NCI-H2196 (cell line): Measurements from ENCODE around the gene ZDHHC8.

Experiments
- DNase-seq: peaks from one replicate; lab custom pipeline; 2025; ENCODE audit not compliant: unreplicated experiment; lab: John Stamatoyannopoulos, UW

The ZDHHC8 gene

DNA sequence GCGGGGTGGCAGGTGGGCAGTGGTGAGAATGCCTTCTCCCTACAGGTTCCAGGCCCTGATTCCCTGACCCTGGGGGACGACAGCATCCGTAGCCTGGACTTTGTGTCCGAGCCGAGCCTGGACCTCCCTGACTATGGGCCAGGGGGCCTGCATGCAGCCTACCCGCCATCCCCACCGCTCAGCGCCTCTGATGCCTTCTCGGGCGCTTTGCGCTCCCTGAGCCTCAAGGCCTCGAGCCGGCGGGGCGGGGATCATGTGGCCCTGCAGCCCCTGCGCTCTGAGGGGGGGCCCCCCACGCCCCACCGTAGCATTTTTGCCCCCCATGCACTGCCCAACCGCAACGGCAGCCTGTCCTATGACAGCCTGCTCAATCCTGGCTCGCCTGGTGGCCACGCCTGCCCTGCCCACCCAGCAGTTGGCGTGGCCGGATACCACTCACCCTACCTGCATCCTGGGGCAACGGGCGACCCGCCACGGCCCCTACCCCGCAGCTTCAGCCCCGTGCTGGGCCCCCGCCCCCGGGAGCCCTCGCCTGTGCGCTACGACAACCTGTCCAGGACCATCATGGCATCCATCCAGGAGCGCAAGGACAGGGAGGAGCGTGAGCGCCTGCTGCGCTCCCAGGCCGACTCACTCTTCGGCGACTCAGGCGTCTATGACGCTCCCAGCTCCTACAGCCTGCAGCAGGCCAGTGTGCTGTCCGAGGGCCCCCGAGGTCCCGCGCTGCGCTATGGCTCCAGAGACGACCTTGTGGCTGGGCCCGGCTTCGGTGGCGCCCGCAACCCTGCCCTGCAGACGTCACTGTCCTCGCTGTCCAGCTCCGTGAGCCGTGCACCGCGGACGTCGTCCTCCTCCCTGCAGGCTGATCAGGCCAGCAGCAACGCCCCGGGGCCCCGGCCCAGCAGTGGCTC lies 11.4 kb downstream of the ZDHHC8 start:
- DNase-seq, result no peak

DNA sequence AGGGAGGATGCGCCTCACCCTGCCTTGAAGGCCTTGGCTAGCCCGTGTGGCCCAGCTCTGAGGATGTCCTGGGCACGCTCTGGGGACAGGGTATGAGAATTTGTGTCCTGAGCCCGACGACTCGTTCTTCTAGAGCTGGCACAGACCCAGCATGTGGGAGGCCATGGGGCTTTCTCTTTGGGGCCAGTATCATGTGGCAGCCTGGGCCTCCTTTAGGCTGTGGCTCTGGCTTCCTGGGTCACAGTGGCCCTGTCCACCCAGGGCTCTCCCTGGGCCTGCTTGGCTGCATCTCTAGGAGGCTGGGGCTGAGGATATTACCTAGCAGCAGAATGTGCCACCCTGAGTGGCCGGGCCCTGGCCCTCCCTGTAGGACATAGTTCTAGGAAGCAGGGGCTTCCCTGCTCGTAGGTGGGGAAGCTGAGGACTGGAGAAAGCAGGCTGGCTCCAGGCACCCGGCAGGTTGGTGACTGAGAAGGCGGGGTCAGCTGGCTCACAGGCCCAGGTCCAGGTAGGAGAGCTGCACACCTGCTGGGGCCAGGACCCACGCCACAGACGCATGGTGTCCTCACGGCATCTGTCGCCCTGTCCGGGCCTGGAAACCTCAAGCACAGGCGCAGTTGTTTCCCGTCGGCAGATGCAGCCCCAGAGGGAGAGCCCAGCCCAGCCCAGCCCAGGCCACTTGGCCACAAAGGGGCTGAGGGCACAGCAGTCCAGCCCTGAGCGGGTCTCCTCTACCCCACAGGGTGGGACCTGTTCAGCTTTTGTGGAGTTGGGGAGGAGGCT lies 12.5 kb downstream of the ZDHHC8 start:
- DNase-seq, result no peak

DNA sequence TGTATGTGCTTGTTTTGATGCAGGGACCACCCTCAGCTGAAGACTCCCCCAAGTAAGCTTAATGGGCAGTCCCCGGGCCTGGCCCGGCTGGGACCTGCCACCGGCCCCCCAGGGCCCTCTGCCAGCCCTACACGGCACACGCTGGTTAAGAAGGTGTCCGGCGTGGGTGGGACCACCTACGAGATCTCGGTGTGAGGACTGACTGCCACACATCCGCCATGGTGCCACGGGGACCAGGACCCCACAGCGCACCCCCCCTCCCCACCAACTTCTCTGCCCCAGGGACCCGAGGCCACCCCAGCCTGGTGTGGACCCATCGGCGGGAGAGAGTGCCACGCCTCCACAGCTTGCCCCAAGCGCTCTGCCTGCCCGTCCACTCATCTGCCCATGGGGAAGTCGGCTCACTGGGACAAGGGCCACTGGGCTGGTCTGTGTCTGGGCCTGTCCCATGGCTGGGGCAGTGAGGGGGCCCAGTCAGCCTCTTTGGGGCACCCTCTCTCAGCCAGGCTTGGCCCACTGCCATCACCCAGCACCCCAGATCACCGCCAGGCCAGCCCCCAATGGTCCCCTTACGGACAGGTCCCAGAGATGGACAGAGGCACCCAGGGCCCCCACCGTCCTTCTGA lies 13.7 kb downstream of the ZDHHC8 start:
- DNase-seq, result no peak

DNA sequence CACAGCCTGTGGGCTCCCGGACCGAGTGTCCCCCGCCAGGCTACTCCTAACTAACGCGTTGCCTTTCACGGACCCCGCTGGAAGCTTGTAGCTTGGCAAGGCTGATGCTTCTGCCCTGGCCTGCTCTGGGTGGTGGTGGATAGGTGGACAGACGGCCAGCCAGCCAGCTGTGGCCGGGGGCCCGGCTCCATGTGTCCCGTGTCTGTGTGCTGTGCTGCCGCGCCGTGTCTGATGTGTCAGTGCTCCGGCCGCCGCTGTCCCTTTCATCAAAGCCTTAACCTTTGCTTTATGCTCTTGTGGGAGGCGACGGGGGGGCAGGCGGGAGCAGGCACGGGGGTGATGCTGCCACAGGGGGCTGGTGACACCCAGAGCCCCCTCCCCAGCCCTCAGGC lies 14.2 kb downstream of the ZDHHC8 start:
- DNase-seq, result no peak

DNA sequence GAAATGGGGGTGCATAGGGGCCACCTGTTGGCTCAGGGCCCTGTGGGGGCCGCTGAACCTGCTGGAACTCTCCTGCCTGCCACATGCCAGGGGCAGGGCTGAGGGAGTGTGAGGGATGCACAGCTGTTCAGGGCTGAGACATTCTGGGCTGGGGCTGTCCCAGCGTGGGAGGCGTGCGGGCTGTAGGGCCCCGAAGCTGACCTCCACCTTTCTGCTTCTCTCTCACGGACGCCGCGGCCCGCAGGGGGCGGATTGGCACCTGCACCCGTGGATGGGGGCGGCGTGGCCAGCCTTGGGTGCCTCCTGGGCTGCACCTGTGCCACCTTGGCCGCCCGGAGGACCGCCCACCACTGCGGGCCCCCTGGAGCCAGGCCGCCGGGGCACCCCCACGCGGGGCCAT lies 15.2 kb downstream of the ZDHHC8 start:
- no peak for DNase-seq

DNA sequence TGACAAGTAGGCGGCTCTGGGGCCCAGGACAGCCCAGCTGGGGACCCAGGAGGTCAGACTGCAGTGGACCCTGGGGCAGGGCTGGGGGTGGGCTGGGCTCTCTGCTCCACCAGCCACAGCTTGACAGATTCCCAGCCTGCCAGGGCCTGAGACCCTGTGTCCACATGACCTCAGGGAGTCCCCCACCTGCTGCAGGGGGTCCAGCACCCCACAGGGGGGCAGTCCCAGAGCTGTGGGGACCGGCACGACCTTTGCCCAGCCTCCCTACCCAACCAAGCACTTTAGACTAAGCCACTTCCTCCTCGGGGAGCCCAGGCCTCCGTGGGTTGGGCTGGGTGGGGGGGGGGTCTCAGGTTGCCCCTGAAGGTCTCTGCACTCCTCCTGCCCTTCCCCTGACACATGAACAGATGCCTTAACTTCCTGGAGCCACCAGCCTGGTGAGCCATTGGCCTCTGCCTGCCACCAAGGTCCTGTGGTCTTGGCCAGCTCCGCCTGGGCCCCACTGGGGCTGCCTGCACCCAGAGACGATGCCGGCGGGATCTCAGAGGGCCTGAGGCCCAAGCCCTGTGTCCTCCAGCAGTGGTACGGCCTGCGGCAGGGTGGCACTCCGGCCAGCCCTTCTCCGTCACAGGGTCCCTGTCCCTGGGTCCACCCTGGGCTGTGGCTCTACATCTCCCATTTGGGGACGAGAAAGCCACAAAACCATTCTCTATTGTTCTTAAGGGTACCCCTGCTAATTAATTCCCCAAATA lies 15.8 kb downstream of the ZDHHC8 start:
- no peak for DNase-seq

DNA sequence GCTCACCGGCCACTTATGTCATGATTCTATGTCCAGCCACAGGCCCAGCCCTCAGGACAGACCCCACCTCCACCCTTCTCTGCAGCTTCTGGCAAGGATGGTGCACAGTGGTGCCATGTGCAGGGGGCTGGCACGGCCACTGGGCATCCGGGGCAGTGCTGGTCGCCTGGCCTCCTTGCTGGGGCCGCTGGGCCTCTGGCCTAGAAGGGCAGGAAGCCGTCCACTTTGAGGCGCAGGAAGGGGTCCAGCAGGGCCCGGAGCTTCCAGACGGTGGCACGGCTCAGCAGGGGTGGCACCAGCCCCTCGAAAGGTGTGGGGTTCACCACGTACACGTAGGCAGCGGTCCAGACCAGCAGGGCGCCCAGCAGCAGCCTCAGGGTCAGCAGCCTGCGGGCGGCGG lies 16.8 kb downstream of the ZDHHC8 start:
- DNase-seq, result no peak

DNA sequence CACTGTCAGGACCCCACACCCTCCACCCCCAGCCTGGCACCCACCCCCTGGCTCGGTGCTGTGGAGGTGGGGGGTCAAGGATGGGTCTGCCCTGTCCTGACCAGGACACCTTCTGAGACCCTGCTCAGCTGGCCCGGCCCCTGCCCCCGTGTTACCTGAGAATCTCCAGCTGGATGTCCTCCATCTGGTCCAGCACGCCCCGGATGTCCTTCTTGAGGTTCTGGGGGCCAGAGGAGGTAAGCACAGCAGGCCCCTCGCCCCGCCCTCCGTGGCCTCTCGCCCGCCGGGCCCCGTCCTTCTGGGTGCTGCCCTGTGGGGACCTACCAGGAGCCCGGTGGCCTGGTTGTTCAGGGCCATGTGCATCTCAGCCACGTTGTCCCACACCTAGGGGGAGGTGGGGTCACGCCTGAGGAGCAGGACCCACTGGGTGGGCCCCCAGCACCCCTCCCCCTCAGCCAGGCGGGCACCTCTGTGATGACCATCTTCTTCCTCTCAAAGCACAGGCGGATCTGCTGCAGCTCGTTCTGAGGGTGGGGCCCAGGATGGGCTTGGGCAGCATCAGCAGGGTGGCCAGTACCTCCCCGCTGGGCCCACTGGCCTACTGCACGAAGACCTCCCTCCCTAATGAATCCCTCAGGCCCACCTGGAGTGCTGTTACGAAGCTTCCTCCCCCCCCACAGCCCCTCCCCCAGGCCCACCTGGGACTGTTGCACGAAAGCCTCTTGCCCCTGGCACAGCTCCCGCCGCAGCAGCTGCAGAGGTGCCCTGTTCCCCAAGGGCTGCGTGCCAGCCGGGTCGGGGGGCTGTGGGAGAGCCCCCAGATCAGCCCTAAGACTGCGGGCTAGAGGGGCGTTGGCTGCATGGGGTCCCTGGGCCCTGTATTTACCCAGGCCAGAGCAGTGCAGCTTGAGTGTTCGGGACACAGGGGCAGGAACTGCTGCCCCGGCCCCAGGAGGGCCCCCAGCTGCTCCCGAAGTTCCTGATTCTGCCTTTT lies 17.9 kb downstream of the ZDHHC8 start:
- no peak for DNase-seq

DNA sequence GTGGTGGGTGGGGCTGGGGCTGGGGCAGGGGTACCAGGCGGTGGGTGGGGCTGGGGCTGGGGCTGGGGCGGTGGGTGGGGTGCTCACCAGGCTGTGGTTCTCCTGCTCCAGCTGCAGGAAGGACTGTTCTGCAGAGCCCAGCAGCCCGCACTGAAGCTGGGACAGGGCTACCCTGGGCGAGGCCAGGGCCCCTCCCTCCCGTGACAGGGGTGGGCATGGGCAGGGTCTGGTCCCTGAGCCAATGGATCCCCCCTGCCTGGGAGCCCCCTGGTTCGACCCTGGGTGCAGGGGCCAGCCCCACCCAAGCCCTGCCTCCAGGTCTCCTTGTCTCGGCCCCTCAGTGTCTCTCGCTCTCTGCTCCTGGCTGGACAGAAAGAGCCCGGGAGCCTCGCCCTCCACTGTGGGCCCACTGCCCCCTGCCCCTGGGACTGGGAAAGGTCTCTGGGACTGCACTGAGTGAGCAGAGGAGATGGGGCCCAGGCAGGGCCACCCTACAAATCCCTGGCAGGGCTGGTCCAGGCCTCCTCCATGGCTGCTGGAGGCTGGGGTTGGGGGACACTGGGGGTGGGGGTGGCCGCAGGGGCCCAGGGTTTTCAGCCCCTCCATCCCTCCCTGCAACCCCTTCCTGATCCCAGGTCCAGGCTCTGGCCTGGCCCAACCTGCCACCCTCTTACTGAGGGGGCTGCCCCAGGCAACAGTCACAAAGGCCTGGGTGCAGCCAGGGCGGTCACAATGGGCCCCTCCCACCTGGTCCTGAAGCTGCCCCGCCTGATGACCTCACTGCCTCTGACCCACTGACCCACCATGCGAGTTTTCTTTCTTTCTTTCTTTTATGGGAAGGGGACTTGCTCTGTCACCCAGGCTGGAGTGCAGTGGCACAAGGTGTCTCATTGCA lies 19.0 kb downstream of the ZDHHC8 start, which contains the start of gene CCDC188:
TSS of gene CCDC188 (minus strand) at position 675 of the 895 bp plus-strand sequence. CDS start at position 606, 69 bp downstream.
- DNase-seq, result no peak

DNA sequence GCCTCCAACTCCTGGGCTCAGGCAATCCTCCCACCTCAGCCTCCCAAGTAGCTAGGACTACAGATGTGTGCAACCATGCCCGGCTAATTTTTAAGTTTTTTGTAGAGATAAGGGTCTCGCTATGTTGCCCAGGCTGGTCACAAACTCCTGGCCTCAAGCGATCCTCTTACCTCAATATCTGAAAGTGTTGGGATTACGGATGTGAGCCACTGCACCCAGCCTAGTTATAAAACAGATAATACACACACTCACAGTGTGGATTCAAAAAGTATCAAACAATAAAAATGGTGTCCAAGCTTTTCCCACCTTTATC lies 19.6 kb downstream of the ZDHHC8 start:
- no peak for DNase-seq

DNA sequence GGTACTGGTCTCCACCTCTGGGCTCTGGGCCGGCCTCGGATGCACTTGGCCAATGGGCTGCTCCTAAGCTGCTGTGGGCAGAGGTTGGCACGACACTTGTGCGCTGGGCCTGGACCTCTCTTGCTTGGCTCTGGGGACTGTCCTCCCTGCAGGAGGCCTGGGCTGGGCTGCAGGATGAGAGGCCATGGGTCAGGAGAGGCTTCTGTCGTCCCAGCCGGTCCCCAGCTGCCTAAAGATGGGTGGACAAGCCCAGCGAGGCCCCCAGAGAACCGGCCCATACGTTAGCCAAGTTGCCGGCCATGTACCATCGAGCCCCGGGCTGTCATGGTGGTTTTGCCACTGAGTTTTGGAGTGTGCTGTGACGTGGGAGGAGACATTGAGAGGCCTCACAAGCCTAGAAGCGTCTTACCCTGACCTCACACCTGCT lies 20.9 kb downstream of the ZDHHC8 start:
- no peak for DNase-seq

DNA sequence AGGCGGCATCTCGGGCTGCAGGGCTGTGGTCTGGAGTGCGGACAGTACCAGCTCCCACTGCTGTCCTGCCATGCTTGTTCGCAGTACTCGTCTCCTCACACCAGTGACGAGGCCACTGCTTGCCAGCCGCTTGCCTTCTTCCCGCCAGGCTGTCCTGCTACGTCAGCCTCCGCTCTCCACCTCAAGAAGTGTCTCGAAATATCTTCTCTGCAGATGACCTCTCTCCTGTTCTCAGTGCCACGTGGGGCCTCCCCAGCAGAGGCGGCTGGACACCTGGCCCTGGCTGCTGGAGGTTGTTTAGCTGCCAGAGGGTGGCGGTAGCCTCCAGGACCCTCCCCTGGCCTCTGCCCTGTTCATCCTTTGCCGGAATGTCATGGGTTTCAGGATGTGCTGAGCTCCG lies 22.3 kb downstream of the ZDHHC8 start:
- no peak for DNase-seq

DNA sequence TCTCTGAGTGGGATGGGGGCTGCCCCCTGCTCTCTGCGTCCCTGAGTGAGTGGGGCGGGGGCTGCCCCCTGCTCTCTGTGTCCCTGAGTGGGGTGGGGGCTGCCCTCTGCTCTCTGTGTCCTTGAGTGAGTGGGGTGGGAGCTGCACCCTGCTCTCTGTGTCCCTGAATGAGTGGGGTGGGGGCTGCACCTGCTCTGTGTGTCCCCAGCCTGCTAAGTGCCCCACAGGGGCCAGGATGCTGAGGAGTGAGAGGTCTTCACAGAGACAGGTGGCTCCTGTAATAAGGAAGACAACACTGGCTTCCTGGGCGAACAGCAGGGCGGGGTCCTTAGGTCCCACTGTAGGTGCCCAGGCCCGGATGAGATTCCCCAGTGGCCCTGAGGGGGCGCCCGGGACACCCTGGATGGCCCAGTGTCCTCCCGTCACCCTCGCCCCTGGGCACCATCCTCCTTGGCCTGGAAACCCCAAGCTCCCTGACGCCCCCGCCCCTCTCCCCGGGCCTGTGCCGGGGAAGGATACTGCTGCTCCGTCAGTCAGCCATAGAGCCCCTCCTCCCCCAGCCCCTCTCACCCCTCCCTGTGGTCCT lies 23.1 kb downstream of the ZDHHC8 start:
- no peak for DNase-seq

DNA sequence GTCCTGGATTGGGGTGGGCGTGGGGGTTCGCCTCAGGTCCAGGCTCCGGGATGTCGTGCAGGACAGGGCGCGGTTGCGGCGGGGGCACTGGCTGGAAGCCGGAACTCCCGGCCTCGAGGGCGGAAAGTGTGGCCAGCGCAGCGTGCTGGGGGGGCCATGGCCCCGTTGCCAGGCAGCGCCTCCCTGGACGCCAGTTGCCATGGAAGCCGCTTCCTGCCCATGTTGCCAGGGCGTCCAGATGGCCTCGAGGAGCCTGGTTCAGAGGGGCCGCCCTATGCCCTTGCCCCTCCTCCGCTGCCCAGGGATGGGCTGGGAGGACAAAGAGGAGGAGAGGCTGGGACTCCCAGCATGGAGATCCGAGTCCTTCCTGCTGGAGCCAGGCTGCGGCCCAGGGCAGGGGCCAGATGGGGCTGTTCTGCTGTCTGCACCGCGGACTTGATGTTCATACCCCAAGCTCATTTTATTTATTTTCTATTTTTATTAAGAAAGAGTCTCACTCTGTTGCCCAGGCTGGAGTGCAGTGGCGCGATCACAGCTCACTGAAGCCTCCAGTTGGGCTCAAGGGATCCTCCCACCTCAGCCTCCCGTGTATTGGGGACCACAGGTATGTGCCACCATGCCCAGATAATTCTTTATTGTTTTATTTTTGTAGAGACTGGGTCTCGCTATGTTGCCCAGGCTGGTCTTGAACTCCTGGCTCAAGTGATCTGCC lies 23.9 kb downstream of the ZDHHC8 start:
- peak; percentile 88 for DNase-seq

DNA sequence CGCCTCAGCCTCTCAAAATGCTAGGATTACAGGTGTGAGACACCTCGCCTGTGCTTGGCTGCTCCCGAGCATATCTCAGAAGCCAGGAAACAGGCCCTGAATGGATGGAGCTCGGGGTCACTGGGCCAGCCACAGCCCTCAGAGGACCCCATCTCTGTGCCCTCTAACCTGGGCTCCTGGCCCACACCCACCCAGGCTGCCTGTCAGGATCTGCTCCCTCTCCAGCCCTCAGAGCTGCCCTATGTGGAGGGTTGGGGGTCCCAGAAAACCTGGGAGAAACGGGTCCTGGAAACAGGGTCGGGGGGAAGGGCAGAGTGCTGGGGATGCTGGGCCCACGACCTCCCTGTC lies 24.4 kb downstream of the ZDHHC8 start:
- no peak for DNase-seq

DNA sequence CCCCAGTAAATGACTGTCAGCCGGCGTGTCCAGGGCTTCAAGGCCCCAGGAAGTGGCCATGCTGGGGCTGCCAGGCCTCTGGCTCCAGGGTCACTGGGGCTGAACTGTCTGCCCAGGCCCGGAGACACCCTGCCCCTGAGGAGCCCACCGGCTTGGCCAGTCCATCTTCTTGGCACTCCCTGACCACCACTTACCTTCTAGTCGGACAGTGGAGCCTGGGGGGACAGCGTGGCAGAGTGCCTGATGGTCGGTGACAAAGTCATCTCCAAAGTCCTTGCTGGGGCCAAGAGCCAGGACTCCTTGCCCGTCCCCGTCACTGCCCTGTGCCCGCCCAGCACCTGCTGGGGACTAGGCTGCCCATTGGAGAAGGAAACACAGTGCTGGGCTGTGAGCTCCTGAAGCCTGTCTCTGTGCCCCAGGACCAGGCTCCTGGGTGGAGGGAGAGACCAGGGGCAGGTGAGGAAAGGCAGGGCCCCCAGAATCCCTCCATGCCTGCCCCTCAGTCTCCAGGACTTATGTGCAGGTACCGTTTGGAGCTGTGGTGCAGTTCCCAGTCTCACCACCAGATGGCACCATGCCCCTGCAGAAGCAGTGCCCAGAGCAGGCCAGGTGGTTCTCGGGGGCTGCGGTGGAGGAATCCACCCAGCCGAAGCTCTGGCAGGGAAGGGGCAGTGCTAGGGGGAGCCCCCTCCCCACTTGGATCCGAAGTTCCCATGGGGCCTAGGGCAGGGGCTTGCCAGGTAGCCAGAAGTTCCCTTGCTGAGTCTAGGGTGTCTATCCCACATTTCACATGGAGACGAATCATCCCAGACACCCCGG lies 25.2 kb downstream of the ZDHHC8 start:
- DNase-seq, result peak; percentile 43
